Epithelial cell of proximal tubule (primary cell): ENCODE data around the gene ATP13A4. TPM values are rescaled to one million over a fixed set of nuclear protein-coding genes. Genes with fewer than 3 reads are reported as not detected.

ENCODE experiments used
- DNase-seq: peaks from one replicate; pipeline ENCODE4 v3.0.0-alpha.2; 2011; ENCODE audit warnings: low read depth
- H3K4me3 ChIP-seq: 2 replicates; pipeline ENCODE4 v1.5.1; 2011; ENCODE audit warnings: low read depth, mild to moderate bottlenecking, low read length
- CTCF ChIP-seq: conservative IDR thresholded peaks from 2 replicates; pipeline ENCODE4 v1.5.1; 2012; ENCODE audit warnings: low read depth, mild to moderate bottlenecking, low read length
- total RNA-seq: library from RNA; depleted of rRNA; stranded (reverse); fragments of >200 nt; gene quantifications from 2 replicates; pipeline ENCODE4 v1.2.3, GENCODE V29; 2015

The ATP13A4 gene
- total RNA-seq, 1 donor from 2014 or later = not detected

- DNase-seq = no peak
- H3K4me3 ChIP-seq = no peak overlapping the region
- no peak for TF ChIP-seq CTCF
Measured at GRCh38 chr3:193457526-193457925, 97.2 kb downstream of the ATP13A4 start.

GRCh38 chr3:193452338-193452737 is 102.4 kb downstream of the ATP13A4 start:
- TF ChIP-seq CTCF = peak; percentile 53
- no peak overlapping the region for H3K4me3 ChIP-seq
- no peak for DNase-seq

GRCh38 chr3:193451902-193452301 is 102.8 kb downstream of the ATP13A4 start:
- no peak overlapping the region for H3K4me3 ChIP-seq
- TF ChIP-seq CTCF = no peak
- DNase-seq = no peak

- no peak for DNase-seq
- TF ChIP-seq CTCF = no peak
Measured at GRCh38 chr3:193446965-193447602, 107.6 kb downstream of the ATP13A4 start.

GRCh38 chr3:193439423-193439822 is 115.3 kb downstream of the ATP13A4 start:
- H3K4me3 ChIP-seq = no peak overlapping the region
- DNase-seq = no peak
- TF ChIP-seq CTCF = no peak

More at GRCh38 chr3:193446965-193447602, 107.6 kb downstream of the ATP13A4 start:
- H3K4me3 ChIP-seq = no peak overlapping the region

- H3K4me3 ChIP-seq = no peak overlapping the region
- no peak for DNase-seq
- TF ChIP-seq CTCF = no peak
Measured at GRCh38 chr3:193418576-193419373, 135.9 kb downstream of the ATP13A4 start.
